GM21423 (cell line): Measurements from ENCODE around the gene EMID1.
"Not testable (repeated sequence)": the region's sequence is repeated elsewhere in the genome, so short reads cannot be mapped to it uniquely, and the experiment has no call there.

Source experiments
- ATAC-seq: cut with Tn5 transposase; IDR thresholded peaks from one replicate; pipeline ENCODE4 v1.9.1; 2021; ENCODE audit warnings: mild to moderate bottlenecking, moderate library complexity; ENCODE audit not compliant: unreplicated experiment

EMID1 gene

GRCh38 chr22:29208879-29209623 lies 3.4 kb downstream of the EMID1 start:
- peak; percentile 33 for ATAC-seq

DNA sequence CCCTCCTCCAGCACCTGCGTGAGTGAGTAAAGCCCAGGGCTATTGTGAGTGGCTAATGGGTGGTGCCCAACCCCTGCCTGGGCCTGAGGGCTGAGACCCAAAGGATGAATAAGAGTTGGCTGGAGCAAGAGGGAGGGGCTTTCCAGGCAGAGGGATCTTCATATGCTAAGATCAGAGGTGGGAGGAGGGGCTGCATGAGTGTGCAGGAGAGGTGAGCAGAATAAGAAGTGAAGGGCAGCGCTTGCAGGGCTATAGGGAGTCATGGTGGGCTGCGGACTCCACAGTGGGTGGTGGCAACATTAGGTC lies 3.9 kb downstream of the EMID1 start:
- ATAC-seq = no peak

DNA sequence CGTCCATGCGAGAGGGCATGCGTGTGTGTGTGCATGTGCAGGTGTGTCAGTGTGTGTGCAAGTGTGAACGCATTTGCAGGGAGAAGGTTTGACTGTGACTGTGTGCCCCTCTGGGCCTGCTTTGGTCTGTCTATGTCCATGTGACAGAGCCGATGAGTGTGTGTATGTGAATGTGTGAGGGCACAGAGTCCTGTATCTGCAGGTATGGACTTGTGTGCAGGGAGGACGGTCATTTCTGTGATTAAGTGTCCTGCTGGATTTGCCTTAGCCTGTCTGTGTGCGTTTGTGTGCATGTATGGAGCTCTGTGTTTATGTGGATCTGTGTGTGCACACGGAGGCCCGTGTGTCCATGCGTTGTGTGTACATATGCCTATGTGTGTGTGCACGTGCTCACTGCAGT lies 5.4 kb downstream of the EMID1 start:
- ATAC-seq = no peak

- ATAC-seq = no peak
Observed at GRCh38 chr22:29211466-29211865, 5.8 kb downstream of the EMID1 start.

DNA sequence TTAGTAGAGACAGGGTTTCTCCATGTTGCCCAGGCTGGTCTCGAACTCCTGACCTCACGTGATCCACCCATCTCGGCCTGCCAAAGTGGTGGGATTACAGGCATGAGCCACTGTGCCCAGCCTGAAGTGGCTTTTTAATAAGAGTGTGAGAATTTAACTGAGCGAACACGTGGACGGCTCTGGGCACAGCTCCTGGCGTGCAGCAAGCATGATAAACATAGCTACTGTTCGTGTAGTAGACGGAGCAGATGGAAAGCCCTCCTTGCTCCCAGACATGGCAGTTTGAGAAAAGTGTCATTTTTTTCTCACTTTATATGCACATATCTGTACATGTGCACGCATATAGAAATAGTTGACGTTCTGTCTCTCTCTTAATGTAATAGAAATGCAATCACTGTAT lies 7.0 kb downstream of the EMID1 start:
- no peak for ATAC-seq

- ATAC-seq = no peak
Observed at GRCh38 chr22:29213493-29213892, 7.8 kb downstream of the EMID1 start.

- no peak for ATAC-seq
Observed at GRCh38 chr22:29214232-29214631, 8.5 kb downstream of the EMID1 start.

GRCh38 chr22:29215012-29215860 lies 9.5 kb downstream of the EMID1 start:
- ATAC-seq = no peak

DNA sequence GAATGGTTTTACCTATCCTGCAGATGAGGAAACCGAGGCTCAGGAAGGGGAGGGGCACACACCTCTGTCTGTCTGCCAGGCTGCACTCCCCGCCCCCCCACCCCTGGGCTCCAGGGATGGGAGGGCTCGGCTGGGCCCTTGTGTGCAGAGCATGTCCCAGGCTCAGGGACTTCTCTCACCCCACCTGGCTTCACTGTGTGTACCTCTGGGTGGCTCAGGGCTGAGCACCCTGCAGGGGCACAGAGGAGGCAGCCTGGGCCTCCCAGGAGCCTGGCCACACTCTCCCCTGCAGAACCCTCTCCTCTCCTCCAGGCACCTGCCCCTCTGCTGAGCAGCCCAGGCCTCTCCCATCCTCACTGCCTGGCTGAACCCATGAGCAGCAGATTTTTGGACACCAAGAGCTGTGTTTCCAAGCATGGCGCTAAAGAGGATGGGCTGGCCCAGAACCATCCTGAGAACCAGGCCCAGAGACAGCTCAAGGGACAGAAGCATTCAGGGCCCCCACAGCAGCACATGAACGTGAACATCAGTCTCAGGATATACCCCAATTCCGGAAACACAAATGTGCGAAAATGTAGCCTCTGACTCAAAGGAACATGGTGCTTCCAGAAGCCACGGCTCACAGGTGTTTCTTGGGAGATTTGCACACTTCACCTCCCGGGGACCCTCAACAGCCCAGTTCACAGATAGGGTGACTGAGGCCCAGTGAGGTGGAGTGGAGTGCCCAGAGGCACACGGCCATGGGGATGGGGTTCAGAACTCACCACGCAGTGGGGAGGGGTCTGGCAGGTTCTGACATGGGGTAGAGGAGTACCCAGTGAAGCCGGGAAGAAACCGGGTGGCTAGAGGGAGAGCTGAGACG lies 10.5 kb downstream of the EMID1 start:
- ATAC-seq = no peak

DNA sequence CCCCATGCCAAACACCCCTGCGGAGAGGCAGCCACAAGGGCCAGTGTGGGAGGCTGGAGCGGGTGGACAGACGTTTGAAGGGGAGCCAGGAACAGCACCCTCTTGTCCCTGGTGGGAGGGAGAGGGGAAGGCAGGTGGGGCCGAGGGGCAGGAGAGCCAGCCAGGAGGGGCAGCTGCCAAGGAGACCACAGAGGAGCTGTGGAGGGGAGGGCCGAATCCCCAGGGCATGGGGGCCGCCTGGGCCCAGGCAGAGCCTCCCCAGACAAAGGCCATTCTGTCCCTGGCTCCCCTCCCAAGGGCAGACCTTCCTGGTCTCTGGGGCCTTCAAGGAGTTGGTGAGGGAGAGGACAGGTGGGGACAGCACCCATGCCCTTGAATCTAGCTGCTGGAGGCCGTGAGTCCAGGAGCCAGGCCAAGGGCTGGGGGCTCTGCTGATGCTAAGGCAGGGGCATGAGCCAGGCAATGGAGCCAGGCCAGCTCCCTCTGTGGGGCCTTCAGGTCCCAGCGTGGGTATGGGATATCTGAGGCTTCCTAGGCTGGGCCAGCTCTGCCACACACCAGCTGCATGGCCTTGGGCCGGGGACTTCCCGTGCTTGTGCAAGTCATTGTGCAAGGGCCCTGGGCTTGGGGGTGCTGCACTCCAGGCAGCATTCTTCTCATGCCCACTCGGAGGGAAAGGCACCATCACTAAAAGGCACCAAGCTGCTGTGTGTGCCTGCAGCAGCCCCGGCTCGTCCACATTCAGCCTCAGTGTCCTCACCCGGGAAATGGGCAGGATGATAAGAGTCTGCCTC lies 11.4 kb downstream of the EMID1 start:
- ATAC-seq = no peak

GRCh38 chr22:29217827-29218757 lies 12.4 kb downstream of the EMID1 start:
- no peak for ATAC-seq

DNA sequence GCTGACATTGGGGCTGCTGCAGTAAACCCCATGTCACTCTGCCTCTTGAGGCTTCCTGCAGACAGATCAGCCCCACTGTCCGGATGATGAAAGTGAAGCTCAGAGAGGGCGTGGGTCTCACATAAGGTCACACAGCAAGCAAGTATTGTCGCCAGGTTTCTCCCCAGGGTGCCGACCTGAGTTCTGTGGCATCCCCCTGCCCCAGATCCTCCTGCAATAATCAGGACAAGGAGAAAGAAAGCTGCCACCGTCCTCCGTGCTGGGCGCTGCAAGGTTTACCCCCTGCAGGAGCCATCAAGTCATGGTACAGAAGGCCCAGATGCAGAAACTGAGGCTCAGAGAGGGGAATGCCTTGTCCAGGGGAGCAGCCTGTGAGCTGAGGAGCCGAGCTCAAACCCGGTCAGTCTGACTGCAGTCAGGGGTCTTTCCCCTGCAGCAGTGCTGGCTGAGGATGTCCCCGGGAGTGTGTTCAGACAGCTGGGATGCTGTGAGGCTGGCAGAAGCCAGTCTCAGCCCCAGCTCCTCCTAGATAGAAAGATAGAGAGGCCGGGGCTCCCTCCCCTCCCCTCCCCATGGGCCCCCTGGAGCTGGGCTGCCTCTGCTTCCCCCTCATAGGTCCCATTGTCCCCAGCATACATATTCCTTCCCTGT lies 13.2 kb downstream of the EMID1 start:
- ATAC-seq = no peak

- ATAC-seq = not testable (repeated sequence)
Observed at GRCh38 chr22:29219409-29219782, 13.7 kb downstream of the EMID1 start.

- no peak for ATAC-seq
Observed at GRCh38 chr22:29219881-29220670, 14.4 kb downstream of the EMID1 start.

GRCh38 chr22:29224121-29224858 lies 18.6 kb downstream of the EMID1 start:
- no peak for ATAC-seq

DNA sequence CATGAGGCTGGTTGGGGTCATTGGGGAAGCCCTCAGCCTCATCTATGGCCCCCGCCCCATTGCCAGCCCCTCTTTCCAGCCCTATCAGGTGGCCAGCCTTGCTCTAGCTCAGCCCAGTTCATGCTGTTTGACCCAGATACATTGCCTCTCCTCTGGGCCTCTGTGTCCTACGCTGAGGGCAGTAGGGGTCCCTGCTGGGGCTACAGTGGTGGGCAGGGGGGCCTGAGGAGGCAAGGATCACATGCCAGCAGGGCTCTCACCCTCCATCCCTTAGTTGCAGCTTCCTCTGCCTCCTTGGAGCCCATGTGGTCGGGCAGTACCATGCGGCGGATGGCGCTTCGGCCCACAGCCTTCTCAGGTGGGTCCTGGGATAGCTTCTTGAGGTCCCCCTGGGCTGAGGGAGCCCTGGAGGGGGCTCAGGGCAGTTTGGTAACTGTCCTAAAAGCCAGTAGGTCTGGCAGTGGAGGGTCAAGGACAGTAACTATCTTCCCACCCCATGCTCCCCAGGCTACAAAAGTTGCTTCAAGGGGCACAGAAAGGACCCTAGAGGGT lies 19.2 kb downstream of the EMID1 start:
- ATAC-seq = no peak

GRCh38 chr22:29225422-29226090 lies 19.9 kb downstream of the EMID1 start:
- ATAC-seq = no peak
